ENCODE results near the gene TGFBRAP1.

The TGFBRAP1 gene

GRCh38 chr2:105249181-105249580, 80.4 kb downstream of the TGFBRAP1 start:
- Histone ChIP-seq H3K4me3 (replicated peaks; ENCODE audit: insufficient read depth, low read length) (no peak overlapping the region), H3K27ac (replicated peaks) (no peak overlapping the region), H3K27me3 (ENCODE audit: insufficient read depth, poor library complexity, severe bottlenecking) (no peaks in the 10 kb centered on the region)
- no peak for TF ChIP-seq GABPA (IDR thresholded peaks at IDR 0.05; ENCODE audit: low read depth)
- no peak for TF ChIP-seq REST (IDR thresholded peaks at IDR 0.05; ENCODE audit: insufficient replicate concordance, low read depth)
- no peak for TF ChIP-seq POLR2AphosphoS5 (IDR thresholded peaks at IDR 0.05; ENCODE audit: low read depth)
- no peak for TF ChIP-seq SPI1 (IDR thresholded peaks at IDR 0.05; ENCODE audit: borderline replicate concordance, low read depth)
- TF ChIP-seq, protein P1, sequence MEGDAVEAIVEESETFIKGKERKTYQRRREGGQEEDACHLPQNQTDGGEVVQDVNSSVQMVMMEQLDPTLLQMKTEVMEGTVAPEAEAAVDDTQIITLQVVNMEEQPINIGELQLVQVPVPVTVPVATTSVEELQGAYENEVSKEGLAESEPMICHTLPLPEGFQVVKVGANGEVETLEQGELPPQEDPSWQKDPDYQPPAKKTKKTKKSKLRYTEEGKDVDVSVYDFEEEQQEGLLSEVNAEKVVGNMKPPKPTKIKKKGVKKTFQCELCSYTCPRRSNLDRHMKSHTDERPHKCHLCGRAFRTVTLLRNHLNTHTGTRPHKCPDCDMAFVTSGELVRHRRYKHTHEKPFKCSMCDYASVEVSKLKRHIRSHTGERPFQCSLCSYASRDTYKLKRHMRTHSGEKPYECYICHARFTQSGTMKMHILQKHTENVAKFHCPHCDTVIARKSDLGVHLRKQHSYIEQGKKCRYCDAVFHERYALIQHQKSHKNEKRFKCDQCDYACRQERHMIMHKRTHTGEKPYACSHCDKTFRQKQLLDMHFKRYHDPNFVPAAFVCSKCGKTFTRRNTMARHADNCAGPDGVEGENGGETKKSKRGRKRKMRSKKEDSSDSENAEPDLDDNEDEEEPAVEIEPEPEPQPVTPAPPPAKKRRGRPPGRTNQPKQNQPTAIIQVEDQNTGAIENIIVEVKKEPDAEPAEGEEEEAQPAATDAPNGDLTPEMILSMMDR (IDR thresholded peaks at IDR 0.05; ENCODE audit: insufficient read depth, low read length): no peak
- DNase-seq (ENCODE audit: low read depth in 1 of 2, low spot score in 1 of 2): no peak

- TF ChIP-seq, protein P1 (IDR thresholded peaks at IDR 0.05; ENCODE audit: insufficient read depth, low read length): no peak
- no peak for TF ChIP-seq POLR2AphosphoS5 (IDR thresholded peaks at IDR 0.05; ENCODE audit: low read depth)
- TF ChIP-seq SPI1 (IDR thresholded peaks at IDR 0.05; ENCODE audit: borderline replicate concordance, low read depth): no peak
- no peak for TF ChIP-seq GABPA (IDR thresholded peaks at IDR 0.05; ENCODE audit: low read depth)
- no peak for TF ChIP-seq REST (IDR thresholded peaks at IDR 0.05; ENCODE audit: insufficient replicate concordance, low read depth)
- no peaks in the 10 kb centered on the region for H3K27me3 ChIP-seq (ENCODE audit: insufficient read depth, poor library complexity, severe bottlenecking)
- H3K4me3 ChIP-seq (replicated peaks; ENCODE audit: insufficient read depth, low read length): no peak overlapping the region
- no peak overlapping the region for H3K27ac ChIP-seq (replicated peaks)
- no peak for DNase-seq (ENCODE audit: low read depth in 1 of 2, low spot score in 1 of 2)
Measured at GRCh38 chr2:105248316-105249070, 81.0 kb downstream of the TGFBRAP1 start.

DNA sequence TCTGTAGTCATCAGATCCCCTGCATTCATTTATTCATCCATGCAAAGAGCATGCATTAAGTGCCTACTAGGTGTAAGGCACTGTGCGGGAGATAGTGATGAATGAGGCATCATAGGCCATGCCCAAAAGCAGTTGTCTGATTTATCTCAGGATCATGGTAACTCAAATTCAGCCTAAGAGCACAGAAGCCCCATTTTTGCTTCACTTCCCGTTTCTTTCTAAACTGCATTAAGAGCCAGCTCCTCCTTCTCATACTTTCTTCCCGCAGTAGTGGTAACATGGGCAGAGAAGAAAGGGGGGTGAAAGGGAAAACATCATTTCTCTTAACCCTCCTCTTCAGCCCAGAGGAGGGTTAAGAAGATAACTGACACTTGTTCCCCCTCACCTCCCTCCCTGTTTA, 85.1 kb downstream of the TGFBRAP1 start:
- Histone ChIP-seq H3K4me3 (replicated peaks; ENCODE audit: insufficient read depth, low read length) (no peak overlapping the region), H3K27ac (replicated peaks) (no peak overlapping the region), H3K27me3 (ENCODE audit: insufficient read depth, poor library complexity, severe bottlenecking) (no peaks in the 10 kb centered on the region)
- no peak for DNase-seq (ENCODE audit: low read depth in 1 of 2, low spot score in 1 of 2)
- TF ChIP-seq SPI1 (IDR thresholded peaks at IDR 0.05; ENCODE audit: borderline replicate concordance, low read depth): peak; percentile 87
- TF ChIP-seq, protein P1 (IDR thresholded peaks at IDR 0.05; ENCODE audit: insufficient read depth, low read length): no peak
- no peak for TF ChIP-seq REST (IDR thresholded peaks at IDR 0.05; ENCODE audit: insufficient replicate concordance, low read depth)
- TF ChIP-seq GABPA (IDR thresholded peaks at IDR 0.05; ENCODE audit: low read depth): no peak
